Measurements from ENCODE around the gene SLC25A33. TPM values are rescaled to one million over a fixed set of nuclear protein-coding genes. Genes with fewer than 3 reads are reported as not detected.
"Not testable (repeated sequence)": the region's sequence is repeated elsewhere in the genome, so short reads cannot be mapped to it uniquely, and the experiment has no call there.

SLC25A33 gene
- total RNA-seq, 1 experiment from 2014 or later: 15.2 TPM

- Histone ChIP-seq H3K4me1 (replicated peaks) (peaks cover 16% of the 10 kb centered on the region), H3K9me3 (replicated peaks) (no peaks in the 10 kb centered on the region), H3K4me3 (no peak overlapping the region), H3K36me3 (peaks cover 41% of the 10 kb centered on the region), H3K27me3 (replicated peaks) (no peaks in the 10 kb centered on the region), H3K27ac (no peak overlapping the region)
- no peak for DNase-seq (ENCODE audit: low read depth in 1 of 2, low spot score in 2 of 2)
Measured at GRCh38 chr1:9553736-9554144, 14.5 kb downstream of the SLC25A33 start.

- no peaks in the 10 kb centered on the region for H3K27me3 ChIP-seq (replicated peaks)
- no peak overlapping the region for H3K27ac ChIP-seq
- peaks cover 20% of the 10 kb centered on the region for H3K4me1 ChIP-seq (replicated peaks)
- no peak for DNase-seq (ENCODE audit: low read depth in 1 of 2, low spot score in 2 of 2)
- H3K36me3 ChIP-seq: peaks cover 42% of the 10 kb centered on the region
- H3K9me3 ChIP-seq (replicated peaks): no peaks in the 10 kb centered on the region
- no peak overlapping the region for H3K4me3 ChIP-seq
Measured at GRCh38 chr1:9555942-9556341, 16.7 kb downstream of the SLC25A33 start.

DNA sequence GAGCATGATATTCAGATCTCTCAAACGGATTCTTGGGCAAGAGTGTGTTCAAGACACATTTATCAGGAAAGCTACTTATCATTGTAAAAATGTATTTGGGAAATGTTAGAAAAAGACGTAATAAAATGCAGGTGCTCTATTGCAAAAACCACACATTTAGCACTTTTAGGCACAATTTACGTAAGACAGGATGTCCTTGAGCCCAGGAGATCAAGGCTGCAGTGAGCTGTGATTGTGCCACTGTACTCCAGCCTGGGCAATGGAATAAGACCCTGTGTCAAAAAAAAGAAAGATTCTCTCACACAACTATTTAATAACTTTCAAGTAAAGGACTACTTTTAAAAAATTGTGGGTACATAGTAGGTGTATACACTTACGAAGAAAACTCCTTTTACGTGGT lies 18.4 kb downstream of the SLC25A33 start:
- Histone ChIP-seq H3K9me3 (replicated peaks) (no peaks in the 10 kb centered on the region), H3K36me3 (peaks cover 48% of the 10 kb centered on the region), H3K27ac (no peak overlapping the region), H3K27me3 (replicated peaks) (no peaks in the 10 kb centered on the region), H3K4me3 (no peak overlapping the region), H3K4me1 (replicated peaks) (peaks cover 26% of the 10 kb centered on the region)
- no peak for DNase-seq (ENCODE audit: low read depth in 1 of 2, low spot score in 2 of 2)

DNA sequence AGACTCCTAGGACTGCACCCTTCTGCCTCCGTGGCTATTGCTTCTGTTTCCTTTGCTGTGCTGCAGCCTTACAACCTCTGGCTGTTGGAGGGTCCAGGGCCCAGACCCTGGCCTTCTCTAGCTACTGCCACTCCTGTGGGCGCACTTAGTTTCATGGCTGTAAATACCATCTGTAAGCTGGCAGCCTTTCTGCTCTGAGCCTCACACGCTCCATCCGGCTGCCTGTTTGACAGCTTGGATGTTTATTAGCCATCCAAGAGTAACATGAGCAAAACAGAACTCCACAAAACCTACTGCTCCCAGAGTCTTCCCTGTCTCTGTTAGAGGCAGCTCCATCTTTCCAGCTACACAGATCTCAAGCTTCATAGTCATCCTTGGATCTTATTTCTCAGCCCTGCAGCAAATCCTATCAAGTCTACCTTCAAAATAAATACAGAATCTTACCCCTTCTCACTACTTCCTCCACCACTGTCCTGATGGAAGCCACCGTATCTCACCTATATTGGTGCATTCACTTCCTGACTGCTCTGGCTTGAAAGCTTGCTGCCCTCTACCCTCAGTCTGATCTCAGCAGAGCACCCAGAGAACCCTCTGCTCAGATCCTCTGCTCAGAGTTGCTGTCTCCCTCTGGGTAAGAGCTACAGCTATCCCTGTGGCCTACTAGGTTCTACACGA lies 19.1 kb downstream of the SLC25A33 start:
- no peak overlapping the region for H3K27ac ChIP-seq
- H3K4me3 ChIP-seq: no peak overlapping the region
- DNase-seq (ENCODE audit: low read depth in 1 of 2, low spot score in 2 of 2): no peak
- H3K36me3 ChIP-seq: peaks cover 48% of the 10 kb centered on the region
- peaks cover 26% of the 10 kb centered on the region for H3K4me1 ChIP-seq (replicated peaks)
- no peaks in the 10 kb centered on the region for H3K27me3 ChIP-seq (replicated peaks)
- no peaks in the 10 kb centered on the region for H3K9me3 ChIP-seq (replicated peaks)

DNA sequence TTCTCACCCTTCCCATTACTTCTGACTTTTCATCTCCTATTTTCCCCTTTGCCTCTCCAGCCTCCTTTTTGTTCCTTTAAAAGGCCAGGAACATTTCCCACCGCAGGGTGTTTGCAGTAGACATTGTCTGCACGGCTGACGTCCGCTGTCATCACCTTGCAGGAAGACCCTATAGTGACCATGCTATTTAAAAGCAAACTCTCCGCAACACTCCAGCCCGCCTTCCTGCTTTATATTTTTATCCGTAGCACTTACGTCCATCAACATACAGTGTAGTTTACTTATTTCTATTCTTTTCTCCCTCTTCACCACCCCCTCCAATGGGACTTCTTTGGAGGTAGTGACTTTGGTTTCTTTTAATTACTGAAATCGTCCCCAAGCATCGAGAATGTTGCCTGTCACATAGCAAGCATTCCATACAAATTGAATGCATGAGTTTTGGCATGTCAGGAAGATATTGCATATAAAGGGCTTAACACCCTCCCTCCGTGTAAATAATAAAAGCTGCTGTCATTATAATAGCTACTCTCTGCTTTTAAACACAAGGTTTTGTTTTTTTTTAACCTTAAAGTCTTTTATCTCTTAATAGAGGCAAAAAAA lies 19.8 kb downstream of the SLC25A33 start:
- no peak for DNase-seq (ENCODE audit: low read depth in 1 of 2, low spot score in 2 of 2)
- peaks cover 26% of the 10 kb centered on the region for H3K4me1 ChIP-seq (replicated peaks)
- no peaks in the 10 kb centered on the region for H3K9me3 ChIP-seq (replicated peaks)
- no peaks in the 10 kb centered on the region for H3K27me3 ChIP-seq (replicated peaks)
- no peak overlapping the region for H3K4me3 ChIP-seq
- H3K27ac ChIP-seq: no peak overlapping the region
- peaks cover 47% of the 10 kb centered on the region for H3K36me3 ChIP-seq

DNA sequence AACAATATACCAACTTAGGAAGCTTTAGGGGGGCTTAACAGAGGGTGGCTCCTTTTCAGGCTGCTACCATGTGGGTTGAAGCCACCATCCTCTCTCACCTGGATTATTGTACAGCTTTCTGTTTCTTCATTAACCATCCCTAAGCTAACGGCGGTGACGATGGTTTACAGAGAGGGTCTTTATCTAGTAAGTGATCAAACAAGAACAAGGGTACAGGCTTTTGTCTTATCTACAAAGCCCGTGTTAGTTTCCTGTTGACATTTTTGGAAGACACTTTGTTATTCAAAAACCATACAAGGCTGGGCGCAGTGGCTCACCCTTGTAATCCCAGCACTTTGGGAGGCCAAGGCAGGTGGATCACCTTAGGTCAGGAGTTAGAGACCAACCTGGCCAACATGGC lies 20.4 kb downstream of the SLC25A33 start:
- Histone ChIP-seq H3K36me3 (peaks cover 45% of the 10 kb centered on the region), H3K4me1 (replicated peaks) (peaks cover 24% of the 10 kb centered on the region), H3K9me3 (replicated peaks) (no peaks in the 10 kb centered on the region), H3K27ac (no peak overlapping the region), H3K27me3 (replicated peaks) (no peaks in the 10 kb centered on the region), H3K4me3 (no peak overlapping the region)
- no peak for DNase-seq (ENCODE audit: low read depth in 1 of 2, low spot score in 2 of 2)

GRCh38 chr1:9560090-9560489 lies 20.8 kb downstream of the SLC25A33 start:
- not testable (repeated sequence) for H3K4me3 ChIP-seq; H3K27ac ChIP-seq; H3K27me3 ChIP-seq (replicated peaks); H3K9me3 ChIP-seq (replicated peaks); DNase-seq (ENCODE audit: low read depth in 1 of 2, low spot score in 2 of 2)
- peaks cover 20% of the 10 kb centered on the region for H3K4me1 ChIP-seq (replicated peaks)
- H3K36me3 ChIP-seq: peaks cover 41% of the 10 kb centered on the region

DNA sequence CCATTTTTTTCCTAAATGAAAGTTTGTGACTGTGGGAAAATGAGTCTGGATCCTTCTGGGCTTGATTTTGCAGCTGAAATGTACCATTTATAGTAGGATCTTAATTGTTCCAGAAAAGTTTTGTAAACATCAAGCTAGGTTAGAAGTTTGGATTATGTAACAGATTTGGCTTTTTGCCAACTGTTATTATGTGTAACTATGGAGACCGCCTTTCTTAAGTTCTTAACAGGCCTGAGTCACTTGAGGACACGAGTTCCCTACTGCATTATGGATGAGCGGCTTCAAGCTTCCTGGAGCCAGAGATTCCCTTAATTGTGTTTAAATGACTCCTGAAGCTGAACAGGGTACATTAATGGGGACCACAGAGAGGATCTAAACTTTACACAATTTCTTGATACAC lies 22.2 kb downstream of the SLC25A33 start:
- Histone ChIP-seq H3K27ac (no peak overlapping the region), H3K27me3 (replicated peaks) (no peaks in the 10 kb centered on the region), H3K4me3 (no peak overlapping the region), H3K36me3 (peaks cover 27% of the 10 kb centered on the region), H3K9me3 (replicated peaks) (no peaks in the 10 kb centered on the region), H3K4me1 (replicated peaks) (peaks cover 14% of the 10 kb centered on the region; the same call in 1 of the 2 replicates)
- peak in 1 of 2 experiments; percentile 21 for DNase-seq (ENCODE audit: low read depth in 1 of 2, low spot score in 2 of 2)

DNA sequence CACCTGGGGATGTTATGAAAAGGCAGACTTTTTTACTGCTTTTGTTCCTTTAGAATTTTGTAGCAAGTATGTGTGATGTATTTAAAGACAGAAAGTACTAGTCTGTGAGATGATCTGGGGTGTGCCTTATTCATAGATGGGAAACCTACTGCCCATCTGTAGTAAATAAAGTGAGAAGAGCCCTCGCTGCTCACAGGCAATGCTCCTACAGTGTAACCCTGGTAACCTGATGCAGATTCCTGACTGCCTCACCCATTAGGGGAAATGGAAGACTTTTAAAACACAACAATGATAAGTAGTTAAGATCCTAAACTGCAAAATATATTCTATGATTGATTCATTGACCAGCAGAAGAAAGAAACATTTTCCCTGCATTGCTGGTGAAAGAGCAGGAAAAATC lies 30.0 kb downstream of the SLC25A33 start:
- Histone ChIP-seq H3K27ac (no peak overlapping the region), H3K4me1 (replicated peaks) (no peaks in the 10 kb centered on the region), H3K9me3 (replicated peaks) (no peaks in the 10 kb centered on the region), H3K36me3 (peaks cover 30% of the 10 kb centered on the region), H3K4me3 (no peak overlapping the region), H3K27me3 (replicated peaks) (no peaks in the 10 kb centered on the region)
- no peak for DNase-seq (ENCODE audit: low read depth in 1 of 2, low spot score in 2 of 2)

- not testable (repeated sequence) for DNase-seq (ENCODE audit: low read depth in 1 of 2, low spot score in 2 of 2); H3K4me1 ChIP-seq (replicated peaks); H3K27ac ChIP-seq; H3K27me3 ChIP-seq (replicated peaks); H3K9me3 ChIP-seq (replicated peaks); H3K4me3 ChIP-seq
- peaks cover 30% of the 10 kb centered on the region for H3K36me3 ChIP-seq
Measured at GRCh38 chr1:9570886-9571529, 31.7 kb downstream of the SLC25A33 start.

DNA sequence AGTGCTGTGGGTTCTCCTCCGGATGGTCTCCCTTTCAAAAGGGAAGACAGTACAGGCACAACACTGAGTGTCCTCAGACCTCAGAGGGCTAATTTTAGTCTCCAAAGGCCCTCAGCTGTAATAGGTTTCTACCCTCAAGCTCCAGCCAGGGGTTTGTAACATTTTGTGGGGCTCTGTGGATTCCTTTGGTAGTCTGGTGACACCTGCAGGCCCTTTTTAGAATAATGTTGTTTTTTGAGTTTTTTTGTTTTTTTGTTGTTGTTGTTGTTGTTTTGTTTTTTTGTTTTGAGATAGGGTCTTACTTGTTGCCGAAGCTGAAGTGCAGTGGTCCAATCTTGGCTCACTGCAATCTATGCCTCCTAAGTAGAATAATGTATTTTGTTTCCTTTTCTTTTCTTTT lies 34.5 kb downstream of the SLC25A33 start:
- no peaks in the 10 kb centered on the region for H3K9me3 ChIP-seq (replicated peaks)
- H3K4me3 ChIP-seq: no peak overlapping the region
- no peak for DNase-seq (ENCODE audit: low read depth in 1 of 2, low spot score in 2 of 2)
- no peak overlapping the region for H3K27ac ChIP-seq
- H3K4me1 ChIP-seq (replicated peaks): no peaks in the 10 kb centered on the region
- no peaks in the 10 kb centered on the region for H3K27me3 ChIP-seq (replicated peaks)
- H3K36me3 ChIP-seq: peaks cover 33% of the 10 kb centered on the region

DNA sequence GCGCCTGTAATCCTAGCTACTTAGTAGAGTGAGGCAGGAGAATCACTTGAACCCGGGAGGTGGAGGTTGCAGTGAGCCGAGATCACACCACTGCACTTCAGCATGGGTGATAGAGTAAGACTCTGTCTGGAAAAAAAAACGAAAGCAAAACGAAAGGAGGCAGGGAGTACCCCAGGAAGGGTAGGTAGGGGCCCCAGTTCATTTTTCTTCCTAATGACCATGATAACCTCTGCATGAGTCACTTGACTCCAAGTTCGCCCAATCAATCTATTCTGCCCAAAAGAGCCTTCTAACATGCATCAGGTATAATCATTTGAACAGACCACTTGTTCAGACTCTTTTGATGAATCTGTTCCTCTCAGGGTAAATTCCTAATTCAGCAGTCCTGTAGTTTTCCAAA lies 36.2 kb downstream of the SLC25A33 start:
- Histone ChIP-seq H3K27me3 (replicated peaks) (no peaks in the 10 kb centered on the region), H3K4me1 (replicated peaks) (no peaks in the 10 kb centered on the region), H3K27ac (no peak overlapping the region), H3K9me3 (replicated peaks) (no peaks in the 10 kb centered on the region), H3K36me3 (peaks cover 47% of the 10 kb centered on the region), H3K4me3 (no peak overlapping the region)
- no peak for DNase-seq (ENCODE audit: low read depth in 1 of 2, low spot score in 2 of 2)

DNA sequence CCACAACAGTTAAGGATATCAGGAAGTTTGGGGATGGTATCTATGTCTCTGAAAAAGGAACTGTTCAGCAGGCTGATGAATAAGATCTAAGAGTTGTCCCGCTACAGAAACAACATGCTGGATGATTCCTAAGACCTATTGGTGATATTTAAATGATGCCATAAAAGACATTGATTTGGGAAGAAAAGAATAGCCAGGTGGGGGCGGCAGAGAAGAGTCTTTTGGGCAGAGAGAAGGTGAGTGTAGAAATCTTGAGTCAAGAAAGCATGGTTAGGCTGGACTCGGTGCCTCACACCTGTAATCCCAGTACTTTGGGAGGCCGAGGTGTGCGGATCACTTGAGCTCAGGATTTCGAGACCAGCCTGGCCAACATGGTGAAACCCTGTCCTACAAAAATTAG lies 37.6 kb downstream of the SLC25A33 start:
- Histone ChIP-seq H3K36me3 (peaks cover 46% of the 10 kb centered on the region), H3K4me1 (replicated peaks) (no peaks in the 10 kb centered on the region), H3K27ac (no peak overlapping the region), H3K27me3 (replicated peaks) (no peaks in the 10 kb centered on the region), H3K9me3 (replicated peaks) (no peaks in the 10 kb centered on the region), H3K4me3 (no peak overlapping the region)
- DNase-seq (ENCODE audit: low read depth in 1 of 2, low spot score in 2 of 2): no peak

DNA sequence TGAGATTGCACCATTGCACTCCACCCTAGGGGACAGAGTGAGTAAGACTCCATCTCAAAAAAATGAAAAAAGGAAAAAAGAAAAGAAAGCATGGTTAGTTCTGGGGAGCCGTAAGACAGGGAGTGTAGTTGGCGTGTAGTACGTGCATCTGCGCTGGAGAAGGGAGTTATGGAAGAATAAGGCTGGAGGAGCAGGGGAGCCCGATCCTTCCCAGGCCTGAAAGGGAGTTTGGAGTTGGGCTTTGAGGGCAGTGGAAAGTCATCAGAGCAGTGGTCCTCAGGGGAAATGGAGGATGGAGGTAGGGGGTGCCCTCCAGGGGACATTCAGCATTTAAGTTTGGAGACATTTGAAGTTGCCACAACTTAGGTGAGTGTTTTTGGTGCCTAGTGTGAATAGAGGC lies 38.2 kb downstream of the SLC25A33 start:
- Histone ChIP-seq H3K27me3 (replicated peaks) (no peaks in the 10 kb centered on the region), H3K9me3 (replicated peaks) (no peaks in the 10 kb centered on the region), H3K4me1 (replicated peaks) (no peaks in the 10 kb centered on the region), H3K27ac (no peak overlapping the region), H3K4me3 (no peak overlapping the region), H3K36me3 (peaks cover 48% of the 10 kb centered on the region)
- DNase-seq (ENCODE audit: low read depth in 1 of 2, low spot score in 2 of 2): no peak

All from SJSA1 (cell line).